NCI-H345 (cell line): ENCODE data around the gene FAM83C.
"Not testable (repeated sequence)": the region's sequence is repeated elsewhere in the genome, so short reads cannot be mapped to it uniquely, and the experiment has no call there.

Source experiments
- DNase-seq: peaks from one replicate; lab custom pipeline; 2025; lab: John Stamatoyannopoulos, UW

FAM83C gene

DNA sequence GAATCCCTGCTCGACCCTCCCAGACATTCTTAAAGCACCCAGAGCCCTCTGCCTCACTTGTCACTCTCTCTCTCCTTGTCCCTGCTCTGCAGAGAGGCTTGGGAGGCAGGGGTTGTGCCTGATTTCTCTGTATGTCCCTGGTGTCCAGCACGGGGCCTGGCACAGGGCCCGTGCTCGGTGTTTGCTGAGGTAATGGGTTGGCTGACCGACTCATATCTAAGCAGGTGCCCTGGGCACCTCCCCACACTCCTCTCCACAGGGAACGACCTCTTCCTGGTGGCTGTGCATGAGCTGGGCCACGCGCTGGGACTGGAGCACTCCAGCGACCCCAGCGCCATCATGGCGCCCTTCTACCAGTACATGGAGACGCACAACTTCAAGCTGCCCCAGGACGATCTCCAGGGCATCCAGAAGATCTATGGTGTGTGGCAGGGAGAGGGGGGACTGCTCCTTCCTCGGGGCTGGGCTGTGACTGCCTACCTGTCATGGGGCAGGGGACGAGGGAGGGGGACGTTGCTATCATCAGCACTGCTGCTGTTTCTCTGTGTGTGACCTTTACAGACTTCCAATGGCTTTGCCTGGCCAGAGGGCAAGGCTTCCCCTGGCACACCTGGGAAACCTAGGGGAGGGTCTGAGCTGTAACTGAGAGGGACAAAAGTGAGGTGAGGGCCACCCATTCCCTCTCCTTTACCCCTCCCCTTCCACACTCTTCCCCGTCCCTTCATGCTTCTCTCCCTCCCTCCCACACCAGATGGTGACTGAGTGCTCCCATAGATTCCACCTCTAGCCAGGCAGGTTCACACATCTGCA lies 28.5 kb downstream of the FAM83C start:
- no peak for DNase-seq

- DNase-seq, result not testable (repeated sequence)
These were observed 29.3 kb downstream of the FAM83C start for GRCh38 chr20:35262731-35263531.

DNA sequence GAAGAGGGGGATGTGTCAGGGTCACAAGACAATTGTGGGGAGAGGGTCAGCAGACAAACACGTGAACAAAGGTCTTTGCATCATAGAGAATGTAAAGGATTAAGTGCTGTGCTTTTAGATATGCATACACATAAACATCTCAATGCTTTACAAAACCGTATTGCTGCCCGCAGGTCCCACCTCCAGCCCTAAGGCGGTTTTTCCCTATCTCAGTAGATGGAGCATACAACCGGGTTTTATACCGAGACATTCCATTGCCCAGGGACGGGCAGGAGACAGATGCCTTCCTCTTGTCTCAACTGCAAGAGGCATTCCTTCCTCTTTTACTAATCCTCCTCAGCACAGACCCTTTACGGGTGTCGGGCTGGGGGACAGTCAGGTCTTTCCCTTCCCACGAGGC lies 29.9 kb downstream of the FAM83C start:
- not testable (repeated sequence) for DNase-seq

GRCh38 chr20:35260426-35260825 lies 31.8 kb downstream of the FAM83C start:
- no peak for DNase-seq

DNA sequence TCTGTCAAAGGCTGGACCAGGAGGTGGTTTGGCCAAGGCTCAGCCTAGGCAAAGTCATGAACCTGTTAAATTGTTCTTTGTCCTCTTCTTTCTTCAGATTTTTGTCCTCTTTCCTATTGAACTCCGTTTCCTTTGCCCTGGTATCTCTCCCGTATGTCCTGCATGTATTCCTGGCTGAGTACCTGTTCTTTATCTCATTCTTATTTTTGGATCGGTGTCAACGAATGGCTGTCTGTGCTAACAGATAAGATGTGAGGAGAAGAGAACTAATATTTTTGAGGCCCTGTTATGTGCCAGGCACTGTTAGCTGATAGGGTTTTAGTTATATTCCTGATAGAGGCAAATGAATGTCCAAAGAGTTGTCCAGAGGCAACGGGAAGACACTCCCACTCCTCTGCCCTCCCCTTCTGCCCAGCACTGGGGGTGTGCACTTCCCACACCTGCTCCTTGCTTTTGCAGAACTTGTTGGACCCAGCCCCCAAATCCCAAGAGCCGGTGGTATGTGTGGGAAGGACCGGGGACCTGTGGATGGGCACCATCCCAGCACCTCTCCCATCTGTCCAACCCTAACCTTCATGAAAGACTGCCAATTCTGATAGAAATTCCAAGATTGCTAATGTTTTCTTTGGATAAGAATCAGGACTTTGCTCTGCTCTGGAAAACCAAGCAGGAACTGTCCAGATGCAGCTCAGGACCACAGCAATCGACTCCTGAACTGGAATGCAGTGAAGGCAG lies 34.9 kb downstream of the FAM83C start:
- DNase-seq, result no peak

DNA sequence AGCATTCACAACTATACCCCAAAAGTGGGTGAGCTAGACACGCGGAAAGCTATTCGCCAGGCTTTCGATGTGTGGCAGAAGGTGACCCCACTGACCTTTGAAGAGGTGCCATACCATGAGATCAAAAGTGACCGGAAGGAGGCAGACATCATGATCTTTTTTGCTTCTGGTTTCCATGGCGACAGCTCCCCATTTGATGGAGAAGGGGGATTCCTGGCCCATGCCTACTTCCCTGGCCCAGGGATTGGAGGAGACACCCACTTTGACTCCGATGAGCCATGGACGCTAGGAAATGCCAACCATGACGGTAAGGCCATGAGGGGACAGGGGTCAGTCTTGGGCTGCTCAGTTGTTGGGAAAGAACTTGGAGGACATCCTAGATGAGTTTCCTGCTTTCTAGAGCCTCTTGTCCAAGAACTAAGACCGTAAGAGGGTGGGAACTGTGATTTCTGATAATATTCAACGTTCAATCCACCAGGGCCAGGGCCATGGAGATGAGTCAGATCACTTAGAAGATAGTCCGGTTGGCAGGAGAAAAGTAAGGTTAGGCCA lies 37.7 kb downstream of the FAM83C start:
- no peak for DNase-seq

DNA sequence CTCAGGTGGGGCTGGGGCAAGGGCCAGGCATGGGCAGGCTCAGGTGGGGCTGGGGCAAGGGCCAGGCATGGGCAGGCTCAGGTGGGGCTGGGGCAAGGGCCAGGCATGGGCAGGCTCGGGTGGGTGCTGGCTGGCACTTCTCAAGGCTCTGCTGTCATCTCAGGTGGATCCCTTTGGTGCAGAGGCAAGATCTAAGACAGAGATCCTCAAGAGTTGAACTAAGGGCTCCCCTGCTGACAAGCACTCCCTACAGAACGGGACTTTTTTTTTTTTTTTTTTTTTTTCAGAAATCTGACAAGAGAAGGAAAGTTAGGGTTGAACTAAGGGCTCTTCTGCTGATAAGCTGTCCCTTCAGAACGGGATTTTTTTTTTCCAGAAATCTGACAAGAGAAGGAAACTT lies 39.2 kb downstream of the FAM83C start:
- no peak for DNase-seq

DNA sequence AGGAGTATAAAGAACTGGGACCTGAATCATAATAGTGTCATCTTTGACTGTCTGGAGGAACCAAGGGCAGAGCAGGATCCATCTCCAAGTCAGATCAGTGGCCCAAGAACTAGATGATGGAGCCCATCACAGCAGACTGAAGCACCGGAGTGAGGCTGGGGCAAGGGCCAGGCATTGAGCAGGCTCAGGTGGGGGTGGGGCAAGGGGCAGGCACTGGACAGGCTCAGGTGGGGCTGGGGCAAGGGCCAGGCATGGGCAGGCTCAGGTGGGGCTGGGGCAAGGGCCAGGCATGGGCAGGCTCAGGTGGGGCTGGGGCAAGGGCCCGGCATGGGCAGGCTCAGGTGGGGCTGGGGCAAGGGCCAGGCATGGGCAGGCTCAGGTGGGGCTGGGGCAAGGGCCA lies 39.6 kb downstream of the FAM83C start:
- not testable (repeated sequence) for DNase-seq

- DNase-seq, result no peak
These were observed 40.2 kb downstream of the FAM83C start for GRCh38 chr20:35252037-35252461.

DNA sequence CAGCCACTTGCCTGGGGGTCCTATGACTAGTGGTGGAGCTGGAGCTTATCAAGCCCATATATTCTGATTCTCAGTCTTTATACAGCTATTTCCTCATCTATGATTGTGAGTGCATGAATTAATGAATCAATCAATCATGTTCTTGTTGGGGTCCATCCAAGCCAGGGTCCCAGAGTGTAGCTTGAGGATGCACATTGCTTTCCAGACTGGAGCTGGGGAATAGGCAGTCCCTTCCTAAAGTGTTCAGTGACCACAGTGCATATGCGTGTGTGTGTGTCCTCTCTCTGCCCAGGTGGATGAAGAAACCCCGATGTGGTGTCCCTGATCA lies 40.6 kb downstream of the FAM83C start:
- no peak for DNase-seq

DNA sequence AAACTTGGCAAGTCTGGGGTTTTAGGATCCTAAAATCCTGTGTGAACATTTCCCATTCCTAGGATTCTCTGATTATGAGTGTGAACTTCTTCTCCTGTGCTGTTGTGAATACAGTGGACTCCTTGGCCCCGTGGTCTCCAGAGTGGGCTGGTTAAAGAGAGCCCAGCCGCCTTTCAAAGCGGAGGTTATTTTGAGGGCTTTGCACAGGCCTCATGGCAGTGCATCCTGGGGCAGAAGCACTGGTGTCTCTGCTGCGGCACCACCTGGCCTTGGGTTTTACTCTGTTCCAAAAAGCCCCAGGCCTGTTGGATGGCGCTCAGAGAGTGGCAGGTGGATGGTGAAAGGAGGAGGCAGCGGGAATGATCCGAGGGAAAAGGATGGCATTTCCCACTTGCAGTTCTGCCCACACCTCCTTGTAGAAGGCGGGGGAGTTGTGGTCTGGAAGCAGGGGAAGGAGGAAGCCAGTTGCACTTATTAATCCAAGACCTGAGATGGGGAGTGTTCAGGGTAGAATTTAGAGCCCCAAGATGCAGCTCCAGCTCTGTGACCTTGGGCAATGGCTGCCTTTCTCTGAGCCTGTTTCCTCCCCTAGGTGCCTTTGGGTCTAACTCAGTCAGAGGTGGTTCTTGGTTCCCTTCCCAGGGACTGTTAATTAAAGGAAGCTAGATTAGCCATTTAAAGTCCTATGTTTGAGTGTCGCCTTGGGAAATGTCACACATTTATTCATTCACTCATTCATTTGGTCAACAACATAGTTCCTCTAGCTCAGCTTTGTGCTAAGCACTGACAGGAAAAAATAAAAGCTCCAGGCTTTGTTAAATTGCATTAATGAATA lies 43.4 kb downstream of the FAM83C start:
- no peak for DNase-seq

GRCh38 chr20:35246723-35247122 lies 45.5 kb downstream of the FAM83C start:
- no peak for DNase-seq

DNA sequence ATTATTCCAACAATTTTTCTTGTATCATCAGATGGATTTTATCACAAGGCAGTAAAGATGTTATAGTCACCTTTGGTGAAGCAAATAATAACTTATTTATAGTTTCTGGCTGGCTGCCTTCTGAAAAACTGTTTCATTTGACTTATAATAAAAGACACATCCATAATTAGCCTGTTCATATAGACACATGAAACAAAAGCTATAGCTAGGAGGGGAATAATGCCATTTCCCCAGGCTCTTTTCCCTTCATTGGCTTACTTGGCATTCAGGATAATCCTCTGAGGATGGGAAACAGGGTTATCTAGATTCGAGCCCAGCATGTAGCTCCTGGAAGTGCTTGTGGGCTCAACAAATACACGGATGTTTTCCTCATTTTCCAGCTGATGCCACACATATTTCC lies 48.2 kb downstream of the FAM83C start:
- no peak for DNase-seq

DNA sequence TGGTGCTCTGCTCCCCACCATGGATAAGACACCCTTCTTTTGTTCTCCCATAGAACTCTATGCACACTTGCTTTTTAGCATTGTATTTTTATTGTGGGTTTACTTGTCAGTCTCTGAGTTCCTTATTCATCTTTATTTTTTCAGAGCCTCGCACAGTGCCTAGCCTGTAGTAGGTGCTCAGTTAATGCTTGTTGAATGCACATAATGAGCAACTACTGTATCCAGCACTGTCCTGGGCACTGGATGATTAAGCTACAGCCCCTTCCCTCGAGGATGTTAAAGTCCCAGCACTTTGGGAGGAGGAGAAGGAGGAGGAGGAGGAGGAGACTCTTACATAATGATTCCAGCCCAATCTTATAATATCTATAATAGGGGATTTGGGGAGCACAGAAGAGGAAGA lies 48.9 kb downstream of the FAM83C start:
- DNase-seq, result no peak

DNA sequence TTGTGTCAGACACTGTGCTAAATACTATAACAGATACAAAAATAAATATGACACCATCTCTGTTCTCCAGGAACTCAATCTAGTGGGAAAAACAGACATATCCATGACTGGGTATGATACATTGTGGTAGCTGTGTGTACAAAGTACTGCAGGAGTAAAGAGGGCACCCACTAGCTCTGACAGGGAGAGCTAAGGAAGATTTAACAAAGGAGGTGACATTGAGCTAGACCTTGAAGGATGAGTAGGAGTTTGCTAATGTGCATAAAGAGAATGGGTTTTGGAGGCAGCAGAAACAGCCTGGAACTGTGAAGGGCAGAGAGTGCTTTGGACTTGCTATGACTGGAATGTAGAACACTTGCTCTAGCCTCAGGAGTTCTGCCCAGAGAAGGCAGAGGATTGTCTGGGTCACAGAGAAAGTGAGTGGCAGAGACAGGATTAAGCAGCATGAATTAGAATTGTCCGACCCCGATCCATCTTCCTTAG lies 51.4 kb downstream of the FAM83C start:
- DNase-seq, result no peak

- no peak for DNase-seq
These were observed 52.0 kb downstream of the FAM83C start for GRCh38 chr20:35240083-35240810.

- DNase-seq, result no peak
These were observed 53.5 kb downstream of the FAM83C start for GRCh38 chr20:35238735-35239134.

- no peak for DNase-seq
These were observed 54.1 kb downstream of the FAM83C start for GRCh38 chr20:35238170-35238569.

DNA sequence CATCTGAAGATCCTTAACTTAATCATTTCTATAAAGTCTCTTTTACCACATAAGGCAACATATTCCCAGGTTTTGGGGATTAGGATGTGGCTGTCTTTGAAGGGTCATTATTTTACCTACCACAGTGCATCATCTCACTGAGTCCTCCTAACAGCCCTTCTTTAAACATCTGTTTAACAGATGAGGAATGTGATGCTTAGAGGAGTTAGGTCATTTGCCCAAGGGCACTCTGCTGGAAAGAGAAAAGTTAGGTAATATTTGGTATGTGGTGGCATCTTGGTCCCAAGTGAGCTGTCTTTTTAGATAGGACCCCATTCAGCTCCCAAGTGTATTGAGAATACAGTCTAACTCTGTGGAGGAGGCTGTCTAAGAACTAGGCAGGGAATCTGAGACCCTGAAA lies 54.7 kb downstream of the FAM83C start:
- DNase-seq, result no peak

DNA sequence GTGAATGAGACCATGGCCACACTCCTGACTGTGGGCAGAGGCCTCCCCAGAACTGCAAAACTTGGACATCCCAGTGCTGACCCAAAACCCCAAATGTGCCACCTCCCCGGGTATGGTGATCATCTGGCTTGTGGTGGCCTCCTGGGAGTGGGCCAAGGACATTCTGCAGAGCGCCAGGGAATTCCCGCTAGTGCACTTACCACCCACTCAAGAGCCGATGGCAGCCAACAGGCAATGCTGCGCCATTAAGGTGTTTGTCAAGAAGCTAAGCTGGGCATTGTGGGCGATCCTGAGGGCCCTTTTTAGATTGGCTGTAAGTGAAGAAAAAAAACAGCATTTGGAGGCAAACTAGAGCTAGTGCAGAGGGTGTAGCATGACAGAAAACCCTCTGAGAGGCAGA lies 56.3 kb downstream of the FAM83C start:
- DNase-seq, result no peak
